Right atrium auricular region (tissue), 2 donors: ENCODE measurements around the gene MAP6D1. TPM values are rescaled to one million over a fixed set of nuclear protein-coding genes. Genes with fewer than 3 reads are reported as not detected.

Source experiments
- DNase-seq: peaks from one replicate; pipeline ENCODE4 v3.0.0-alpha.2; 2019; ENCODE audit warnings: low spot score
- H3K27ac ChIP-seq, 2 donors: fragments of 200-600 bp; sonication (generic); 1 replicate in 1 of 2; 2 replicates in 1 of 2; pipeline ENCODE4 v1.5.1; 2016 to 2019
- H3K27me3 ChIP-seq, 2 donors: fragments of 200-600 bp; sonication (generic); one replicate each; pipeline versions ENCODE4 v1.5.1 to v1.6.0; 2017 to 2019
- H3K36me3 ChIP-seq: fragments of 200-600 bp; sonication (generic); one replicate; pipeline ENCODE4 v1.5.1; 2016
- H3K4me1 ChIP-seq, 2 donors: fragments of 200-600 bp; sonication (generic); one replicate each; pipeline versions ENCODE4 v1.5.1 to v1.6.0; 2017 to 2019
- H3K4me3 ChIP-seq, 2 donors: fragments of 200-600 bp; sonication (generic); 1 replicate in 1 of 2; 2 replicates in 1 of 2; pipeline ENCODE4 v1.5.1; 2017 to 2019; ENCODE audit warnings: mild to moderate bottlenecking in 1 of 2, moderate library complexity in 1 of 2
- H3K9me3 ChIP-seq, 2 donors: fragments of 200-600 bp; sonication (generic); one replicate each; pipeline ENCODE4 v1.5.1; 2019
- CTCF ChIP-seq, 2 donors: fragments of 200-600 bp; sonication (generic); IDR thresholded peaks; one replicate each; pipeline ENCODE4 v1.5.1; 2019; ENCODE audit warnings: antibody characterized with exemption in 2 of 2
- total RNA-seq, 2 donors: library from RNA; depleted of rRNA; stranded (reverse); fragments of >200 nt; gene quantifications; one replicate each; pipeline ENCODE4 v1.1.0, GENCODE V29; 2016

MAP6D1 gene
- total RNA-seq, 2 donors from 2014 or later: 0.79 to 9.6 TPM

GRCh38 chr3:183774631-183775030 lies 50.7 kb downstream of the MAP6D1 start:
- Histone ChIP-seq H3K27me3 (no peaks in the 10 kb centered on the region), H3K27ac (no peak overlapping the region), H3K36me3 (peaks cover 52% of the 10 kb centered on the region), H3K9me3 (no peaks in the 10 kb centered on the region), H3K4me1 (peaks cover 0 to 8% of the 10 kb centered on the region in 2 donors), H3K4me3 (no peak overlapping the region)
- no peak for DNase-seq
- TF ChIP-seq CTCF (IDR thresholded peaks at IDR 0.05): no peak

- Histone ChIP-seq H3K36me3 (peaks cover 11% of the 10 kb centered on the region), H3K27me3 (no peaks in the 10 kb centered on the region), H3K4me1 (peaks cover 0 to 10% of the 10 kb centered on the region in 2 donors), H3K9me3 (no peaks in the 10 kb centered on the region), H3K4me3 (no peak overlapping the region), H3K27ac (no peak overlapping the region)
- no peak for TF ChIP-seq CTCF (IDR thresholded peaks at IDR 0.05)
- no peak for DNase-seq
Observed at GRCh38 chr3:183769453-183769852, 55.9 kb downstream of the MAP6D1 start.

GRCh38 chr3:183768114-183768513 lies 57.3 kb downstream of the MAP6D1 start:
- TF ChIP-seq CTCF (IDR thresholded peaks at IDR 0.05): no peak
- DNase-seq: no peak
- Histone ChIP-seq H3K27me3 (no peaks in the 10 kb centered on the region), H3K4me1 (peaks cover 0 to 10% of the 10 kb centered on the region in 2 donors), H3K9me3 (no peaks in the 10 kb centered on the region), H3K36me3 (peaks cover 7% of the 10 kb centered on the region), H3K27ac (no peak overlapping the region), H3K4me3 (no peak overlapping the region)

GRCh38 chr3:183766745-183767606 lies 58.4 kb downstream of the MAP6D1 start:
- peak; percentile 70 to 84 for TF ChIP-seq CTCF (IDR thresholded peaks at IDR 0.05)
- no peak overlapping the region for H3K4me3 ChIP-seq
- peak; percentile 70 for DNase-seq

GRCh38 chr3:183766107-183766506 lies 59.3 kb downstream of the MAP6D1 start:
- H3K36me3 ChIP-seq: peaks cover 25% of the 10 kb centered on the region
- no peak for TF ChIP-seq CTCF (IDR thresholded peaks at IDR 0.05)

More at GRCh38 chr3:183766745-183767606, 58.4 kb downstream of the MAP6D1 start:
- Histone ChIP-seq H3K9me3 (no peaks in the 10 kb centered on the region), H3K27me3 (no peaks in the 10 kb centered on the region), H3K36me3 (peaks cover 16% of the 10 kb centered on the region), H3K27ac (no peak overlapping the region), H3K4me1 (peaks cover 0 to 10% of the 10 kb centered on the region in 2 donors)

More at GRCh38 chr3:183766107-183766506, 59.3 kb downstream of the MAP6D1 start:
- H3K27ac ChIP-seq: no peak overlapping the region
- H3K4me1 ChIP-seq: peaks cover 0 to 10% of the 10 kb centered on the region in 2 donors
- H3K27me3 ChIP-seq: no peaks in the 10 kb centered on the region
- no peak overlapping the region for H3K4me3 ChIP-seq
- no peaks in the 10 kb centered on the region for H3K9me3 ChIP-seq
- no peak for DNase-seq

Other genes starting within 250 kb of the MAP6D1 start
- 100 to 1,000 TPM; 135 to 210 TPM for gene KLHL24, start 190.0 kb downstream of the MAP6D1 start, total RNA-seq
- gene YEATS2, start 127.8 kb downstream of the MAP6D1 start, total RNA-seq: 10 to 100 TPM in 1 of 2 donors, 1 to 10 TPM in 1; 9.2 to 12.6 TPM
- gene PARL, start 59.3 kb upstream of the MAP6D1 start, total RNA-seq: 10 to 100 TPM; 34.1 to 58.3 TPM
- 10 to 100 TPM; 17.5 to 23.1 TPM for gene ABCC5, start 192.3 kb upstream of the MAP6D1 start, total RNA-seq
- gene HTR3D, start 206.2 kb upstream of the MAP6D1 start, total RNA-seq: not detected
- gene HTR3C, start 227.5 kb upstream of the MAP6D1 start, total RNA-seq: not detected